HG02981 (cell line): ENCODE results near the gene LHPP.

Experiments
- ATAC-seq: cut with Tn5 transposase; IDR thresholded peaks from one replicate; pipeline ENCODE4 v1.9.1; 2021; ENCODE audit warnings: mild to moderate bottlenecking, moderate library complexity; ENCODE audit not compliant: unreplicated experiment

The LHPP gene

GRCh38 chr10:124637746-124638145 is 176.1 kb downstream of the LHPP start:
- no peak for ATAC-seq

GRCh38 chr10:124639206-124639605 is 177.6 kb downstream of the LHPP start:
- no peak for ATAC-seq

GRCh38 chr10:124639646-124640045 is 178.0 kb downstream of the LHPP start:
- ATAC-seq: no peak

- ATAC-seq: no peak
These were observed 178.4 kb downstream of the LHPP start for GRCh38 chr10:124640056-124640455.

- peak; percentile 31 for ATAC-seq
These were observed 179.1 kb downstream of the LHPP start for GRCh38 chr10:124640538-124641231.

- ATAC-seq: peak; percentile 42
These were observed 179.9 kb downstream of the LHPP start for GRCh38 chr10:124641282-124642087.

GRCh38 chr10:124642088-124642710 is 180.6 kb downstream of the LHPP start:
- no peak for ATAC-seq

- no peak for ATAC-seq
These were observed 181.8 kb downstream of the LHPP start for GRCh38 chr10:124643330-124644009.

GRCh38 chr10:124644236-124644635 is 182.6 kb downstream of the LHPP start:
- ATAC-seq: no peak

- no peak for ATAC-seq
These were observed 183.3 kb downstream of the LHPP start for GRCh38 chr10:124644771-124645415.

GRCh38 chr10:124645467-124646095 is 184.0 kb downstream of the LHPP start:
- no peak for ATAC-seq

- no peak for ATAC-seq
These were observed 185.1 kb downstream of the LHPP start for GRCh38 chr10:124646483-124647352.

GRCh38 chr10:124647421-124648130 is 186.0 kb downstream of the LHPP start:
- ATAC-seq: peak; percentile 61

- no peak for ATAC-seq
These were observed 186.5 kb downstream of the LHPP start for GRCh38 chr10:124648131-124648475.

- no peak for ATAC-seq
These were observed 187.1 kb downstream of the LHPP start for GRCh38 chr10:124648738-124649137.

GRCh38 chr10:124649214-124649613 is 187.6 kb downstream of the LHPP start:
- ATAC-seq: no peak

GRCh38 chr10:124650263-124650662 is 188.6 kb downstream of the LHPP start:
- ATAC-seq: no peak

GRCh38 chr10:124650820-124651401 is 189.3 kb downstream of the LHPP start:
- no peak for ATAC-seq
